ENCODE measurements around the gene TMA7B. TPM values are rescaled to one million over a fixed set of nuclear protein-coding genes. Genes with fewer than 3 reads are reported as not detected.

TMA7B gene
- total RNA-seq, 1 donor from 2014 or later: 1.0 TPM

- peaks cover 11% of the 10 kb centered on the region for H3K4me1 Mint-ChIP-seq (ENCODE audit: unreplicated experiment)
- TF ChIP-seq, protein P1, sequence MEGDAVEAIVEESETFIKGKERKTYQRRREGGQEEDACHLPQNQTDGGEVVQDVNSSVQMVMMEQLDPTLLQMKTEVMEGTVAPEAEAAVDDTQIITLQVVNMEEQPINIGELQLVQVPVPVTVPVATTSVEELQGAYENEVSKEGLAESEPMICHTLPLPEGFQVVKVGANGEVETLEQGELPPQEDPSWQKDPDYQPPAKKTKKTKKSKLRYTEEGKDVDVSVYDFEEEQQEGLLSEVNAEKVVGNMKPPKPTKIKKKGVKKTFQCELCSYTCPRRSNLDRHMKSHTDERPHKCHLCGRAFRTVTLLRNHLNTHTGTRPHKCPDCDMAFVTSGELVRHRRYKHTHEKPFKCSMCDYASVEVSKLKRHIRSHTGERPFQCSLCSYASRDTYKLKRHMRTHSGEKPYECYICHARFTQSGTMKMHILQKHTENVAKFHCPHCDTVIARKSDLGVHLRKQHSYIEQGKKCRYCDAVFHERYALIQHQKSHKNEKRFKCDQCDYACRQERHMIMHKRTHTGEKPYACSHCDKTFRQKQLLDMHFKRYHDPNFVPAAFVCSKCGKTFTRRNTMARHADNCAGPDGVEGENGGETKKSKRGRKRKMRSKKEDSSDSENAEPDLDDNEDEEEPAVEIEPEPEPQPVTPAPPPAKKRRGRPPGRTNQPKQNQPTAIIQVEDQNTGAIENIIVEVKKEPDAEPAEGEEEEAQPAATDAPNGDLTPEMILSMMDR (IDR thresholded peaks at IDR 0.05; ENCODE audit: unreplicated experiment): no peak
- no peak overlapping the region for H3K27ac Mint-ChIP-seq (ENCODE audit: unreplicated experiment)
- H3K27me3 Mint-ChIP-seq (ENCODE audit: unreplicated experiment): peaks cover 2% of the 10 kb centered on the region
- H3K9me3 Mint-ChIP-seq (ENCODE audit: unreplicated experiment): no peaks in the 10 kb centered on the region
- no peak overlapping the region for H3K4me3 Mint-ChIP-seq (ENCODE audit: unreplicated experiment)
- peaks cover 14% of the 10 kb centered on the region for H3K36me3 Mint-ChIP-seq (ENCODE audit: low read depth, unreplicated experiment)
- no peak for DNase-seq (ENCODE audit: low spot score)
These were observed 6.3 kb downstream of the TMA7B start for GRCh38 chr22:39966470-39966869.

- Mint-ChIP-seq H3K27me3 (ENCODE audit: unreplicated experiment) (peaks cover 2% of the 10 kb centered on the region), H3K9me3 (ENCODE audit: unreplicated experiment) (no peaks in the 10 kb centered on the region), H3K27ac (ENCODE audit: unreplicated experiment) (no peak overlapping the region), H3K36me3 (ENCODE audit: low read depth, unreplicated experiment) (peaks cover 18% of the 10 kb centered on the region), H3K4me3 (ENCODE audit: unreplicated experiment) (no peak overlapping the region), H3K4me1 (ENCODE audit: unreplicated experiment) (peaks cover 18% of the 10 kb centered on the region)
- TF ChIP-seq, protein P1 (IDR thresholded peaks at IDR 0.05; ENCODE audit: unreplicated experiment): no peak
- no peak for DNase-seq (ENCODE audit: low spot score)
These were observed 7.1 kb downstream of the TMA7B start for GRCh38 chr22:39967103-39967829.

DNA sequence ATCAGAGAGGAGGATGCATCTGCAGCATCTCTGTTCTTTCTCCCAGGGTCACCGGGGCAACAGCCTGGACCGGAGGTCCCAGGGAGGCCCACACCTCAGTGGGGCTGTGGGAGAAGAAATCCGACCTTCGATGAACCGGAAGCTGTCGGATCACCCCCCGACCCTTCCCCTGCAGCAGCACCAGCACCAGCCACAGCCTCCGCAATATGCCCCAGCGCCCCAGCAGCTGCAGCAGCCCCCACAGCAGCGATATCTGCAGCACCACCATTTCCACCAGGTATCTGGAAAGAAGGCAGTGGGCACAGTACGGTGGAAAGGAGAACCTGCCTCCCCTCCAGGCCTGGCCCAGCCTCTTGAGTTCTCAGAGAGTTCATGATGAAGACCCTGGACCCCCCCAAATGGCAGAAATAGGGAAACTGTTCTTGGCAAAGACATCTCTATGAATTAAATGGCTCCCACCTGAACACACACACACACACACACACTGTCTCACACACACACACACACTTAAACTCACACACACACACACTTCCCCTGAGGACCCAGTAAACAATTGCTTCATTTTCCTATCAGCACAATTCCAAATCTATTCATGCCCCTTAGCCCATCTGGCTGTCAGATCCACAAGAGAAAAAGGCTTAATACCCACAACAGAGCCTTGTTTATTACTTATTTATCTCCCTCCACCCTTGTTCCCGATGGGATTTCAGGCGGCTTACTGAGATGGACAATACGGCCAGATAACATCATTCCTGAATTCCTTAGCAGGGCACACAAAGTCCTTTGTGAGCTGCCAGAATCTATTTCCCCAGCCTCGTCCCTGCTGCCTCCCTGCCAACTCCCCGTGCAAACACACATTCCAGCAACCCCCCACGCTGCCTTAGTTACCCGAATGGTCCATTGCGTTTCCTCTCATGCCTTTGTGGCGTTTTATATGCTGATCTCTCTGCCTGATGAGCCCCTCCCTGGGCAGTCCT, 8.1 kb downstream of the TMA7B start:
- DNase-seq (ENCODE audit: low spot score): no peak
- H3K4me1 Mint-ChIP-seq (ENCODE audit: unreplicated experiment): peaks cover 25% of the 10 kb centered on the region
- H3K9me3 Mint-ChIP-seq (ENCODE audit: unreplicated experiment): no peaks in the 10 kb centered on the region
- TF ChIP-seq, protein P1 (IDR thresholded peaks at IDR 0.05; ENCODE audit: unreplicated experiment): no peak
- no peak overlapping the region for H3K4me3 Mint-ChIP-seq (ENCODE audit: unreplicated experiment)
- H3K36me3 Mint-ChIP-seq (ENCODE audit: low read depth, unreplicated experiment): peaks cover 17% of the 10 kb centered on the region
- peak overlapping the region; percentile 3 for H3K27ac Mint-ChIP-seq (ENCODE audit: unreplicated experiment)
- H3K27me3 Mint-ChIP-seq (ENCODE audit: unreplicated experiment): peaks cover 4% of the 10 kb centered on the region

DNA sequence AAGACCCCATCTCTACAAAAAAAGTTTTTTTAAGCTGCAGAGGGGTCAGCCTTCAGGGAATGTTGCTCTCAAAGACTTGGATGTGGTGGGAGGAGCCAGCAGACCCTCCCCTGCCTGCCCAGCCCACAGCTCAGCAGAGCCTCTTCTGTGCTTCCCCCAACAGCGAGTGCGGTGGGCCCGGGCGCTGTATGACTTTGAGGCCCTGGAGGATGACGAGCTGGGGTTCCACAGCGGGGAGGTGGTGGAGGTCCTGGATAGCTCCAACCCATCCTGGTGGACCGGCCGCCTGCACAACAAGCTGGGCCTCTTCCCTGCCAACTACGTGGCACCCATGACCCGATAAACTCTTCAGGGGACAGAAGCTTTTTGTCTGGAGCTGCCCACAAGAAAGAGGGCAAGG, 10.5 kb downstream of the TMA7B start:
- no peak overlapping the region for H3K27ac Mint-ChIP-seq (ENCODE audit: unreplicated experiment)
- no peak for DNase-seq (ENCODE audit: low spot score)
- peaks cover 4% of the 10 kb centered on the region for H3K27me3 Mint-ChIP-seq (ENCODE audit: unreplicated experiment)
- H3K4me1 Mint-ChIP-seq (ENCODE audit: unreplicated experiment): peaks cover 25% of the 10 kb centered on the region
- TF ChIP-seq, protein P1 (IDR thresholded peaks at IDR 0.05; ENCODE audit: unreplicated experiment): no peak
- H3K4me3 Mint-ChIP-seq (ENCODE audit: unreplicated experiment): no peak overlapping the region
- no peaks in the 10 kb centered on the region for H3K9me3 Mint-ChIP-seq (ENCODE audit: unreplicated experiment)
- peaks cover 14% of the 10 kb centered on the region for H3K36me3 Mint-ChIP-seq (ENCODE audit: low read depth, unreplicated experiment)

Data from endothelial cell (in vitro differentiated cells).